CD4-positive, alpha-beta T cell treated with Interleukin-10 for 1 hour (primary cell): Measurements from ENCODE around the gene FGF1.

Experiments used
- DNase-seq: peaks from one replicate; pipeline ENCODE4 v3.0.0-alpha.2; 2020

FGF1 gene

DNA sequence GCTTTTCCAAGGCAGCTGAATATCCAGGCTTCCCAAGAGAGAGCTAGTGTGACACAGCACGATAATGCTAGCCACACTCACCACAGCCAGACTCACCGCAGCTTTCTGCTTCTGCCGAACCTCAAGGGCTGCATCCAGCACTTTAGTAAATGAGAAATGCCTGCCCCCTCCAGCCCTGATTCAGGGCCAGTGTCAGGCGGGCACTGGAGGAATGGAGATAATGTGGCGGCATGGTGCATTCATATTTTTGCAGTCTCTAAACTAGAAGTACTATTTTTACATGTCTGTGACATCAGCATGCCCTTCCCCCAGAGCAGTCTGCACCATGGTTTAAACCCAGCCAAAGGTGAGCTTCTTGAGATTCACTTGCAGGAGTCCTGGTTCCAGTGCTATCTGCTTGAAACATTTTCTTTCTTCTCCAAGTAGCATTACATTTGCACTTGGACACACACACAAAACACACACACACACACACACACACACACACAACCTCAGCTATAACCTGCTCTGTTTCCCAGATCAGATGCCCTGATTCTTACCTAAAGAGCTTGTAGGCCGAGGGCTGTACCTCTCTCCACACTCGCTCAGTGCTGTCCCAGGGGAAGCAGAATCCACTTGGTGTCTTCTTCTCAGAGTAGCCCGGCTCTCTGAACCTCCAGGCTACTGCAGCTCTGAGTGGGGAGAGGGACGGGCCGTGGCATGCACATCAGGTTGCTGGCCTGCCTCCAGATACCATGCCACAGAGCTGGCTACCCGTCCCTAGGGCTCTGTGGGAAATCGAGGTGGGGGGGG is at the start of gene FGF1:
Gene FGF1, minus strand, starts transcription at position 673 of the 792 bp plus-strand sequence. CDS start 71,963 bp downstream, outside the sequence.
- no peak for DNase-seq

- no peak for DNase-seq
These were observed 41.8 kb upstream of the FGF1 start for GRCh38 chr5:142727735-142728047.

- no peak for DNase-seq
These were observed 40.4 kb upstream of the FGF1 start for GRCh38 chr5:142726188-142726731.

- no peak for DNase-seq
These were observed 39.6 kb upstream of the FGF1 start for GRCh38 chr5:142725231-142726187.

GRCh38 chr5:142724821-142725220 is 38.9 kb upstream of the FGF1 start:
- no peak for DNase-seq

DNA sequence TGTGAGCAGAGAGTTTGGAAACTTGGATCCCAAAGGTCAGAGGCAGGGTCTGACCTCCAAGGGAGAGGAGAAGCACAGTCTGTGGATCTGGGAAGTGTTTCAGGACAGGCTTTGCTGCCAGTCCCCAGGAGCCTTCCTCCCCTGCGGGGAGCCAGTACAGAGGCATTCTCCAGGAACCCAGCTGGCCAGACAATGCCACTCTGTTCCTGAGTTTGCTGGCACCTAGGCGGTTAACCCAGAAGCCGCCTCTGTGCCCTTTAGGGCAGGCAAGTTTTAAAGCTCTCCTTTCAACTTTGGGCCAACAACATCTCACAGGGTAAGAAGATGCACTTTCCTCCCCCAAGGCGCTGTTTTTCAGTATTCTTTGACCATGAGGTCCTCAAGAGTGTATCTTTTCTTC is 37.0 kb upstream of the FGF1 start:
- DNase-seq: no peak

DNA sequence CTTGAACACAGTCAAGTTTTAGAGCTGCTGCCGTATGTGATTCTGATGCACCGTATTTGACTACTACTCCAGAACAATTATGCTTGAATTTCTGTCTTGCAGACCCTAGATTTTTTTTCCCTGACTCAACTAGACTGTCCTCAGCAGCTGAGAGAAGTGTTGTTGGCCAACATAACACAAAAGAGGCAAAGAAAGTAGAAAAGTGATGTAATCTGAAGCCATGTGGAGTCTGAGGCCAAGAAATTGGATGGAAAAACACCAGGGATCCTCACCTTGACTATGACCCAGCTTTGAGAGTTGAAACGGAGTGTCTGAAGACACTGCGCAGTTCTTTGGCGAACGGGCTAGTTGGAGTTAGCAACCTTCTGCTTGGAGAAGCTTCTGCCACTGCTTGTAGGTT is 36.3 kb upstream of the FGF1 start:
- DNase-seq: no peak

DNA sequence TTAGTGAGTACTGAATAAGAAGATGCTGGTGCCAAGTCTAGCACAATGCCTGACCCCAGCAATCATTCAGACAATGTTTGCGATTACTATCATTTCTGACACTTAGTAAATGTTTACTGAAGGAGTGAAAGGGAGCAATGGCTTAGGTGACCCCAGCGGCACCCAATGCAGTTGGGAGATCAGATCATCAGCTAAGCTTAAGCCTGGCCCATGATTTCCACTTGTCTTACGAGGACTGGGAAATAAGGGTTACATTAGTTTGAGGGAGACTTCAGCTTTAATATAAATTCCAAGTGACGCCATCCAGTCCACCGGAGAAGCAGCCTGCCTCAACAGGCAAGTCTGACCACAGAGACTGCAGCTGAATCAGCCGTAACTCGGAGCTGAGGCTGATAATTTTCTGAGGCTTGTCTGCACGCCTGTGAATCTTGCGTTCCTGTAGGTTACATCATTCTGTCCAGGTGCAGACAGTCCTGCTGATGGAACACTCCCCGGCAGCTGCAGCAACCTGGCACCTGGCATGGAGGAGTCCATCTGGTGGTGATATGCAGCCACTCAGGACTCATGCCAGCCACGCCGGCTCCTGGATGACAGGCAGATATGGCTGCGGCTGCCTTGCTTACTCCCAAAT is 34.9 kb upstream of the FGF1 start:
- DNase-seq: no peak

DNA sequence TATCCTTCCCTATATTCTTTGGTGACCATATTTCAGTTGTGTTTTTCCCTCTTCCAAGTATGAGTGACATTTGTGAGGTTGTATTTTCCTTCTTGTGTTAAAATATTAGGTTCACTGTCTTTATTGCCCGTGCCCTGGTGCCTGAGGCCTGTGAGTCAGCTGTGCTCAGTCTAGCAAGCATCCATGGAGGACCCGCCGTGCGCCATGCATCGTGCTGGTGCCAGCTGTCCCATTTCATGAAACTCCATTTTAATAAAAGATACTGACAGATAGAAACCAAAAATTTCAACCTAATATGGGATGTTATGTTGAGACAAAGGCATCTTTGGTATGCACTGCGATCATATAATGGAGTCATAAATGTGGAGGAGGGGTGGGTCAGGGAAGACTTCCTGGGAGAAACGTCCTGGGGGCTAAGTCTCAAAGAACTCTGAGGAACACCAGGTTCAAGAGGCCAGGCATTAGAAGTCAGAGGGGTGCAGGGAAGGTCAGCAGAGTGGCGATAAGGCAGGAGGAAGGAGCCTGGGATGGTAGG is 34.0 kb upstream of the FGF1 start:
- no peak for DNase-seq

GRCh38 chr5:142717582-142718215 is 31.8 kb upstream of the FGF1 start:
- DNase-seq: peak; percentile 46

GRCh38 chr5:142716963-142717362 is 31.1 kb upstream of the FGF1 start:
- DNase-seq: peak; percentile 31

DNA sequence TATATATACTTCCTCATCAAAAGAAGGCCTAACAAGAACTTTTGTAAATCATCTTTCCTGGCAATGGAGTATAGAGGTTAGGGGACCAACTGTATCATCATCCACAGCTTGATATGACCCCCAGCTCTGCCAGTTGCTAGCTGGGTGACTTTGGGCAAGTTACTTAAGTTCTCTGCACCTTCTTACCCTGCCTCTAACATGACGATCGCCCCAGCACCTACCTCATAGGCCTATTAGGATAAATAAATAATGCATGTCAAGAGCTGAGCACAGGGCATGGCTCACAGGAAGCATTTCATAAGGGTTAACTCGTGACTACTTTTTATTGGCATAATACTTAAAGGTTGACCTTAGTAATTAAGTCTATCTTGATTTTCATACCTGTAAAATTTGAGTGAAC is 29.4 kb upstream of the FGF1 start:
- no peak for DNase-seq

- peak; percentile 86 for DNase-seq
These were observed 27.3 kb upstream of the FGF1 start for GRCh38 chr5:142713121-142713706.

- no peak for DNase-seq
These were observed 17.3 kb upstream of the FGF1 start for GRCh38 chr5:142703153-142703552.

- no peak for DNase-seq
These were observed 15.9 kb upstream of the FGF1 start for GRCh38 chr5:142701673-142702311.

GRCh38 chr5:142700566-142700965 is 14.7 kb upstream of the FGF1 start:
- DNase-seq: no peak

GRCh38 chr5:142699184-142699720 is 13.4 kb upstream of the FGF1 start:
- DNase-seq: peak; percentile 76

DNA sequence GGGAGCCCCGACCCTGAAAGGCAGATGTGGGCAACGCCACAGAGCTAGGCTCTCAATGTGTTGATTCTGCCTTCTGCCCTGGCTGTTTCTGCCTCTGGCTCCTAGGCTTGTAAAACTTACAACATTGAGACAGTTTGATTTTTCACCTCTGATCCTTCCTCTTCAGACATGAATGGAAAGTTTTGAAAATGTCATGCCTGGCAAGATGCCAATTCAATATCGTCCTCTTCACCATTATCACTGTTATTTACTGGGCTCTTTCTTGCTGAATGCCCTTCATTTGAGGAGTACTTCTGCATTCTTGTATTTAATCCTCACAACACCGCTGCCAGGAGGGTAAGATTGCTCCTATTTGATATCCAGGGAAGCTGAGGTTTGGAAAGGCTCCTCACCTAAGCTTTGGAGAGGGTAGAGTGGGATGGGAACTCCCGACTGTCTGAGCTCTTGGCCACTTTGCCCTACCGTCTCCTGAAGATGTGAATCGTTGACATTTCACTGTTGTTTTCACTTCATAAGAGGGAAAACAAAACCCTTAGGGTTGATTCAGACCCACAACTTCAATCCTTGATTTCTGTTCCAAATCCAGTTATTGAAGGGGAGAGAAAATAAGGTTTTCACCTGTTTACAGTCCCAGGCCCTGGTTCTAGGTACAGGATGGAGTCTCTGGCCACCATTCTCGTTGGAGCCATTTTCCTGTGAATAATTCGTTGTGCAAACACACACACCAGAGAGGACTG is 12.7 kb upstream of the FGF1 start:
- no peak for DNase-seq

DNA sequence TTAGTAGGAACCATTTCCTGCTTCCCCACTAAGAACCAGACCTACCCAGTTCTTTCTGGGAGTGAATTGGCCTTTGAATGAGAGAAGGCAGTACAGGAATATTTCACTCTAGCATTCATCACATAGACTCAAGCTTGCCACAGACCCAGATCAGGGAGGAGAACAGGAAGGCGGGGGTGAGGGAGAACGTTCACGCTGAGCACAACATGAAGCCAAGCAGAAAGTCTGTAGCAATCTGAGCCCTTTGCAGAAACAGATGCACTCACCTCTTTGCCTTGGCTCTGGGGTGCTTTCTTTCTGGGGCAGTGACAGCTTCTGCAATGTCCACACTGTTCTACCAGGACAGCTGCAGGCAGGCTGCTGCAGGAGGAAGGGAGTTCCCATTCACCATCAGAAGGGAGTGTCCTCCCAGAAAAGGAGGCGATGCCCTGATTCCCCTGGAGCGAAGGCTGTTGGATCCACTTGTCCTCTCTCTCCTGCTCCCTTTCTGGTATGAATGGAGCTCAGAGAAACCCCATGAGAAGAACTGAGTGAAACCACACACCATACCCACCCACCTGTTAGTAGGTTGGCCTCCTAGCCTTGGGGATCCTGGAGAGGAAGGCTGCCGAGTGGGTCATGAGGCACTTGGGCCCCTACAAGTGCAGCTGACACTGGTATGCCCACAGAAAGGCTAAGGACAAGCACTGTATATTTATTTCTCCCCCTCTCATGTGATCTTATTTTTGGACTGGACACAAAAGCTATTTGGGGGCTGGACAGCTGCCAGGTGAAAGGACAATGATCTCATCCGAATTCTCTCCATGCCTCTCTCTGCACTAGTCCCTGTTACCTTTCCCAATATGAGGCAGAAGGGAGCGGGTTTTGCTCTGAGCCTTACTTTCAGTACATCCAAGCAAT is 11.7 kb upstream of the FGF1 start:
- no peak for DNase-seq
